HEK293 (cell line): Measurements from ENCODE around the gene PCID2.

ENCODE experiments used
- BCL11A ChIP-seq: fragments of 450-650 bp; formaldehyde crosslinking; IDR thresholded peaks from 2 replicates; pipeline ENCODE4 v1.5.1; 2016; ENCODE audit warnings: low read depth, missing biosample characterization, missing genetic modification characterization
- FEZF1 ChIP-seq: fragments of 450-650 bp; formaldehyde crosslinking; IDR thresholded peaks from 2 replicates; pipeline ENCODE4 v1.5.1; 2016; ENCODE audit warnings: missing biosample characterization, missing genetic modification characterization
- GFI1B ChIP-seq: fragments of 450-650 bp; formaldehyde crosslinking; IDR thresholded peaks from 2 replicates; pipeline ENCODE4 v1.5.1; 2016; ENCODE audit warnings: missing biosample characterization, missing genetic modification characterization
- GLIS1 ChIP-seq: fragments of 450-650 bp; formaldehyde crosslinking; IDR thresholded peaks from 2 replicates; pipeline ENCODE4 v1.5.1; 2016; ENCODE audit warnings: missing biosample characterization, missing genetic modification characterization
- GLIS2 ChIP-seq: fragments of 450-650 bp; formaldehyde crosslinking; IDR thresholded peaks from 2 replicates; pipeline ENCODE4 v1.5.1; 2016; ENCODE audit warnings: missing biosample characterization, missing genetic modification characterization
- KLF8 ChIP-seq: fragments of 450-650 bp; formaldehyde crosslinking; IDR thresholded peaks from 2 replicates; pipeline ENCODE4 v1.5.1; 2016; ENCODE audit warnings: missing biosample characterization, missing genetic modification characterization
- MZF1 ChIP-seq: fragments of 450-650 bp; formaldehyde crosslinking; IDR thresholded peaks from 2 replicates; pipeline ENCODE4 v1.5.1; 2017; ENCODE audit warnings: missing biosample characterization, missing genetic modification characterization, borderline replicate concordance
- PRDM10 ChIP-seq: fragments of 450-650 bp; formaldehyde crosslinking; IDR thresholded peaks from 2 replicates; pipeline ENCODE4 v1.5.1; 2016; ENCODE audit warnings: missing biosample characterization, missing genetic modification characterization
- WT1 ChIP-seq: fragments of 450-650 bp; formaldehyde crosslinking; IDR thresholded peaks from 2 replicates; pipeline ENCODE4 v1.5.1; 2016; ENCODE audit warnings: missing biosample characterization, missing genetic modification characterization
- YY1 ChIP-seq: fragments of 450-650 bp; formaldehyde crosslinking; IDR thresholded peaks from 2 replicates; pipeline ENCODE4 v1.5.1; 2018; ENCODE audit warnings: missing biosample characterization, missing genetic modification characterization
- ZBTB21 ChIP-seq: fragments of 450-650 bp; formaldehyde crosslinking; IDR thresholded peaks from 2 replicates; pipeline ENCODE4 v1.5.1; 2017; ENCODE audit warnings: missing biosample characterization, missing genetic modification characterization
- ZBTB7A ChIP-seq: fragments of 450-650 bp; formaldehyde crosslinking; IDR thresholded peaks from 2 replicates; pipeline ENCODE4 v1.5.1; 2016; ENCODE audit warnings: low read depth, missing biosample characterization, missing genetic modification characterization
- ZFP37 ChIP-seq: fragments of 450-650 bp; formaldehyde crosslinking; IDR thresholded peaks from 2 replicates; pipeline ENCODE4 v1.5.1; 2016; ENCODE audit warnings: missing biosample characterization, missing genetic modification characterization
- ZFP69B ChIP-seq: fragments of 450-650 bp; formaldehyde crosslinking; IDR thresholded peaks from 2 replicates; pipeline ENCODE4 v1.5.1; 2016; ENCODE audit warnings: missing biosample characterization, missing genetic modification characterization
- ZIC2 ChIP-seq: fragments of 450-650 bp; formaldehyde crosslinking; IDR thresholded peaks from 2 replicates; pipeline ENCODE4 v1.5.1; 2016; ENCODE audit warnings: missing biosample characterization, missing genetic modification characterization
- ZNF10 ChIP-seq: fragments of 450-650 bp; formaldehyde crosslinking; IDR thresholded peaks from 2 replicates; pipeline ENCODE4 v1.5.1; 2017; ENCODE audit warnings: missing biosample characterization, missing genetic modification characterization
- ZNF174 ChIP-seq: fragments of 450-650 bp; formaldehyde crosslinking; IDR thresholded peaks from 2 replicates; pipeline ENCODE4 v1.5.0; 2017; ENCODE audit warnings: missing biosample characterization, mild to moderate bottlenecking, missing genetic modification characterization
- ZNF26 ChIP-seq: fragments of 450-650 bp; formaldehyde crosslinking; IDR thresholded peaks from 2 replicates; pipeline ENCODE4 v1.5.1; 2016; ENCODE audit warnings: missing biosample characterization, missing genetic modification characterization
- ZNF280C ChIP-seq: fragments of 450-650 bp; formaldehyde crosslinking; IDR thresholded peaks from 2 replicates; pipeline ENCODE4 v1.5.1; 2016; ENCODE audit warnings: missing biosample characterization, missing genetic modification characterization
- ZNF335 ChIP-seq: fragments of 450-650 bp; formaldehyde crosslinking; conservative IDR thresholded peaks from 2 replicates; pipeline ENCODE4 v1.5.1; 2016; ENCODE audit warnings: missing biosample characterization, missing genetic modification characterization
- ZNF341 ChIP-seq: fragments of 450-650 bp; formaldehyde crosslinking; IDR thresholded peaks from 2 replicates; pipeline ENCODE4; 2016; ENCODE audit warnings: low read depth, missing biosample characterization, missing genetic modification characterization
- ZNF366 ChIP-seq: fragments of 450-650 bp; formaldehyde crosslinking; conservative IDR thresholded peaks from 2 replicates; pipeline ENCODE4 v1.5.1; 2016; ENCODE audit warnings: missing biosample characterization, missing genetic modification characterization
- ZNF513 ChIP-seq: fragments of 450-650 bp; IDR thresholded peaks from 2 replicates; pipeline ENCODE4 v1.5.1; 2018; ENCODE audit warnings: missing biosample characterization, missing genetic modification characterization
- ZNF521 ChIP-seq: fragments of 450-650 bp; formaldehyde crosslinking; IDR thresholded peaks from 2 replicates; pipeline ENCODE4 v1.5.1; 2017; ENCODE audit warnings: missing biosample characterization, mild to moderate bottlenecking, missing genetic modification characterization
- ZNF548 ChIP-seq: fragments of 450-650 bp; formaldehyde crosslinking; IDR thresholded peaks from 2 replicates; pipeline ENCODE4 v1.5.1; 2016; ENCODE audit warnings: missing biosample characterization, missing genetic modification characterization
- ZNF791 ChIP-seq: fragments of 450-650 bp; formaldehyde crosslinking; IDR thresholded peaks from 2 replicates; pipeline ENCODE4 v1.5.1; 2016; ENCODE audit warnings: missing biosample characterization, missing genetic modification characterization
- ZSCAN23 ChIP-seq: fragments of 450-650 bp; formaldehyde crosslinking; IDR thresholded peaks from 2 replicates; pipeline ENCODE4 v1.5.1; 2016; ENCODE audit warnings: missing biosample characterization, missing genetic modification characterization
- ZSCAN30 ChIP-seq: fragments of 450-650 bp; IDR thresholded peaks from 2 replicates; pipeline ENCODE4 v1.5.1; 2018; ENCODE audit warnings: missing biosample characterization, mild to moderate bottlenecking, missing genetic modification characterization, moderate library complexity
- TF ChIP-seq, protein P1 (sequence below): fragments of 450-650 bp; formaldehyde crosslinking; IDR thresholded peaks from 2 replicates; pipeline ENCODE4 v1.5.1; 2017; ENCODE audit warnings: missing biosample characterization, missing genetic modification characterization
- TF ChIP-seq, protein P2 (sequence below): fragments of 450-650 bp; formaldehyde crosslinking; IDR thresholded peaks from 2 replicates; pipeline ENCODE4 v1.5.1; 2016; ENCODE audit warnings: missing biosample characterization, missing genetic modification characterization

Gene PCID2

DNA sequence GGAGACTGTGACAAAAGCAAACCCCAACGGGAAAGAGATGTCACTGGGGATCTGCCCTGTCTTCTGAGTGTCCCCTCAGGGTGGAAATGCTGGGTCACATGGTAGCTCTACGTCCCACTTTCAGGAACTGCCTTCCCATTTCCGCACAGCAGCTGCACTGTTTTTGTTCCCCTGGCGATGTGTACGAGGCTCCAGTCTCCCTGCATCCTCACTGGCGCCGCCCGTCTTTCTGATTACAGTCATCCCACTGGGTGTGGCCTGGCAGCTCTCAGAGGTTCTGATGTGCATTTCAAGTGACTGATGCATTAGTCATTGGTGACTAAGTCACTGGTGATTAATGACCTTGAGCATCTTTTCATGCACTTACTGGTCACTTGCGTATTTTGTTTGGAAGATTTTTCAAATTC lies 21.2 kb downstream of the PCID2 start (continued):
- TF ChIP-seq ZNF26 (tag by site-specific recombination) (no peak), PRDM10 (tag by site-specific recombination) (no peak), ZFP69B (tag by site-specific recombination) (no peak), ZNF280C (tag by site-specific recombination) (no peak), GLIS1 (tag by site-specific recombination) (no peak), ZNF791 (tag by site-specific recombination) (no peak), ZSCAN30 (no peak), ZNF521 (tag by site-specific recombination) (no peak), ZBTB21 (tag by site-specific recombination) (no peak), ZNF548 (no peak), KLF8 (tag by site-specific recombination) (0 out of 2 replicates have a peak, but pooled peaks have one; percentile 38), MZF1 (tag by site-specific recombination) (no peak), GLIS2 (no peak), ZNF10 (tag by site-specific recombination) (no peak), GFI1B (tag by site-specific recombination) (no peak), ZSCAN23 (tag by site-specific recombination) (no peak), ZNF513 (tag by site-specific recombination) (no peak), ZNF341 (no peak), YY1 (tag by site-specific recombination) (no peak), ZNF174 (tag by site-specific recombination) (no peak), ZFP37 (no peak), ZIC2 (no peak), FEZF1 (peak; percentile 88), ZBTB7A (no peak), WT1 (tag by site-specific recombination) (no peak), ZNF335 (tag by site-specific recombination) (no peak), BCL11A (no peak), ZNF366 (tag by site-specific recombination) (peak; percentile 82)
- TF ChIP-seq, protein P1, sequence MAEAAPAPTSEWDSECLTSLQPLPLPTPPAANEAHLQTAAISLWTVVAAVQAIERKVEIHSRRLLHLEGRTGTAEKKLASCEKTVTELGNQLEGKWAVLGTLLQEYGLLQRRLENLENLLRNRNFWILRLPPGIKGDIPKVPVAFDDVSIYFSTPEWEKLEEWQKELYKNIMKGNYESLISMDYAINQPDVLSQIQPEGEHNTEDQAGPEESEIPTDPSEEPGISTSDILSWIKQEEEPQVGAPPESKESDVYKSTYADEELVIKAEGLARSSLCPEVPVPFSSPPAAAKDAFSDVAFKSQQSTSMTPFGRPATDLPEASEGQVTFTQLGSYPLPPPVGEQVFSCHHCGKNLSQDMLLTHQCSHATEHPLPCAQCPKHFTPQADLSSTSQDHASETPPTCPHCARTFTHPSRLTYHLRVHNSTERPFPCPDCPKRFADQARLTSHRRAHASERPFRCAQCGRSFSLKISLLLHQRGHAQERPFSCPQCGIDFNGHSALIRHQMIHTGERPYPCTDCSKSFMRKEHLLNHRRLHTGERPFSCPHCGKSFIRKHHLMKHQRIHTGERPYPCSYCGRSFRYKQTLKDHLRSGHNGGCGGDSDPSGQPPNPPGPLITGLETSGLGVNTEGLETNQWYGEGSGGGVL (tag by site-specific recombination), result no peak
- TF ChIP-seq, protein P2, sequence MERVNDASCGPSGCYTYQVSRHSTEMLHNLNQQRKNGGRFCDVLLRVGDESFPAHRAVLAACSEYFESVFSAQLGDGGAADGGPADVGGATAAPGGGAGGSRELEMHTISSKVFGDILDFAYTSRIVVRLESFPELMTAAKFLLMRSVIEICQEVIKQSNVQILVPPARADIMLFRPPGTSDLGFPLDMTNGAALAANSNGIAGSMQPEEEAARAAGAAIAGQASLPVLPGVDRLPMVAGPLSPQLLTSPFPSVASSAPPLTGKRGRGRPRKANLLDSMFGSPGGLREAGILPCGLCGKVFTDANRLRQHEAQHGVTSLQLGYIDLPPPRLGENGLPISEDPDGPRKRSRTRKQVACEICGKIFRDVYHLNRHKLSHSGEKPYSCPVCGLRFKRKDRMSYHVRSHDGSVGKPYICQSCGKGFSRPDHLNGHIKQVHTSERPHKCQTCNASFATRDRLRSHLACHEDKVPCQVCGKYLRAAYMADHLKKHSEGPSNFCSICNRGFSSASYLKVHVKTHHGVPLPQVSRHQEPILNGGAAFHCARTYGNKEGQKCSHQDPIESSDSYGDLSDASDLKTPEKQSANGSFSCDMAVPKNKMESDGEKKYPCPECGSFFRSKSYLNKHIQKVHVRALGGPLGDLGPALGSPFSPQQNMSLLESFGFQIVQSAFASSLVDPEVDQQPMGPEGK, result no peak
